HepG2 (cell line): ENCODE results near the gene ABI2. TPM values are rescaled to one million over a fixed set of nuclear protein-coding genes. Genes with fewer than 3 reads are reported as not detected.

Experiments
- ATAC-seq: fragments of 200-7000 bp; cut with Tn5 transposase; 3 replicates; pipeline ENCODE4 v1.9.1; 2020; ENCODE audit warnings: mild to moderate bottlenecking, moderate library complexity
- BruUV-seq: library from RNA; stranded (reverse); fragments of 400-500 nt; replicated peaks from 2 replicates; lab custom pipeline; 2021; lab: Mats Ljungman, UMichigan
- CTCF ChIA-PET: fragments of 300-600 bp; formaldehyde crosslinking; extraction: SDS; loops from one replicate; lab custom pipeline; 2021; ENCODE audit warnings: low total read pairs, inconsistent platforms, low intra/inter-chr PET ratio; lab: Yijun Ruan, JAX
- POLR2A ChIA-PET: fragments of 350-600 bp; sonication (Branson Sonifier 250); formaldehyde crosslinking; loops from one replicate; lab custom pipeline; 2020; ENCODE audit warnings: antibody characterized with exemption, inconsistent platforms; lab: Yijun Ruan, JAX
- DNase-seq: peaks from one replicate; pipeline ENCODE4 v3.0.0-alpha.2; 2015; ENCODE audit warnings: low spot score
- FAIRE-seq: peaks from 3 replicates; lab custom pipeline; 2011; peaks lifted over from hg19 to GRCh38; lab: Jason Lieb, UNC
- H2AFZ ChIP-seq: one replicate; pipeline ENCODE4 v1.6.1; 2011; ENCODE audit warnings: low read length, inconsistent platforms
- H3K27ac ChIP-seq: fragments of 300-600 bp; 3 replicates; pipeline ENCODE4 v1.8.0; 2011; ENCODE audit warnings: mixed run types, mild to moderate bottlenecking, mixed read lengths, low read length, inconsistent platforms; ENCODE audit not compliant: insufficient read depth; ENCODE audit errors: extremely low read length
- H3K27me3 ChIP-seq, 2 experiments: fragments of 200-600 bp in 1 of 2; 2 replicates in 1 of 2; 3 replicates in 1 of 2; pipeline versions ENCODE4 v1.6.0 to v1.8.0; 2011; ENCODE audit warnings: low read length in 2 of 2, mild to moderate bottlenecking in 2 of 2, moderate library complexity in 2 of 2, inconsistent platforms in 1 of 2; ENCODE audit not compliant: insufficient read depth in 2 of 2, control insufficient read depth in 1 of 2
- H3K36me3 ChIP-seq, 2 experiments: fragments of 200-600 bp in 1 of 2; replicated peaks in 1 of 2; 2 replicates in 1 of 2; 3 replicates in 1 of 2; pipeline versions ENCODE4 v1.5.1 to v1.8.0; 2011; ENCODE audit warnings: low read length in 2 of 2, inconsistent platforms in 1 of 2; ENCODE audit not compliant: insufficient read depth in 2 of 2, control insufficient read depth in 1 of 2
- H3K4me1 ChIP-seq: 2 replicates; pipeline ENCODE4 v1.5.1; 2012; ENCODE audit warnings: low read length, inconsistent platforms; ENCODE audit not compliant: insufficient read depth
- H3K4me2 ChIP-seq: 2 replicates; pipeline ENCODE4 v1.6.0; 2011; ENCODE audit warnings: low read depth, low read length, inconsistent platforms
- H3K4me3 ChIP-seq, 3 experiments: fragments of 200-600 bp in 1 of 3; sonication (generic), shearing (Covaris generic) in 1 of 3; replicated peaks in 1 of 3; 2 replicates each; pipeline ENCODE4 v1.5.1; 2011 to 2016; ENCODE audit warnings: low read length in 3 of 3, inconsistent platforms in 2 of 3, low read depth in 2 of 3, mild to moderate bottlenecking in 2 of 3, control low read depth in 1 of 3, mixed read lengths in 1 of 3; ENCODE audit not compliant: insufficient read depth in 1 of 3
- H3K79me2 ChIP-seq: one replicate; pipeline ENCODE4 v1.6.1; 2011; ENCODE audit warnings: low read length, inconsistent platforms; ENCODE audit not compliant: insufficient read depth
- H3K9ac ChIP-seq: 2 replicates; pipeline ENCODE4 v1.6.0; 2011; ENCODE audit warnings: mild to moderate bottlenecking, low read depth, low read length, inconsistent platforms; ENCODE audit not compliant: insufficient read depth
- H3K9me3 ChIP-seq: 2 replicates; pipeline ENCODE4 v1.5.1; 2012; ENCODE audit warnings: mild to moderate bottlenecking, low read length
- H4K20me1 ChIP-seq: 2 replicates; pipeline ENCODE4 v1.6.0; 2011; ENCODE audit warnings: inconsistent platforms, mild to moderate bottlenecking, low read length, moderate library complexity; ENCODE audit not compliant: insufficient read depth
- CEBPB ChIP-seq: IDR thresholded peaks from 2 replicates; pipeline ENCODE4 v1.6.1; 2011; ENCODE audit warnings: low read depth, low read length, improper control_type of control experiment, borderline replicate concordance
- CEBPG ChIP-seq: IDR thresholded peaks from 2 replicates; pipeline ENCODE4 v1.6.1; 2016
- HES4 ChIP-seq: sonication (generic); formaldehyde crosslinking; IDR thresholded peaks from 2 replicates; pipeline ENCODE4 v1.9.0; 2021; ENCODE audit warnings: mild to moderate bottlenecking, missing genetic modification reagents, borderline replicate concordance
- HOXA5 ChIP-seq: sonication (generic); formaldehyde crosslinking; IDR thresholded peaks from 2 replicates; pipeline ENCODE4 v1.4.0; 2020; ENCODE audit warnings: missing genetic modification reagents
- LCORL ChIP-seq, 2 experiments: fragments of 450-650 bp in 1 of 2; sonication (generic) in 1 of 2; formaldehyde crosslinking in 1 of 2; IDR thresholded peaks; 2 replicates each; pipeline versions ENCODE4 v1.5.0 to v1.6.1; 2017 to 2020; ENCODE audit warnings: antibody characterized with exemption in 1 of 2, missing genetic modification reagents in 1 of 2
- PAWR ChIP-seq: sonication (generic); formaldehyde crosslinking; IDR thresholded peaks from 2 replicates; pipeline ENCODE4 v1.4.0; 2020; ENCODE audit warnings: missing genetic modification reagents, mild to moderate bottlenecking, borderline replicate concordance
- RAD21 ChIP-seq: fragments of 450-650 bp; formaldehyde crosslinking; IDR thresholded peaks from 2 replicates; pipeline ENCODE4 v1.5.0; 2020; ENCODE audit warnings: mild to moderate bottlenecking
- SMYD3 ChIP-seq: sonication (generic); formaldehyde crosslinking; IDR thresholded peaks from 2 replicates; pipeline ENCODE4 v1.8.1; 2023; ENCODE audit warnings: mild to moderate bottlenecking, missing genetic modification reagents
- TARDBP ChIP-seq: sonication (generic); formaldehyde crosslinking; IDR thresholded peaks from 2 replicates; pipeline ENCODE4 v1.8.0; 2022; ENCODE audit warnings: mild to moderate bottlenecking, missing genetic modification reagents
- ZFP36L2 ChIP-seq: sonication (generic); formaldehyde crosslinking; IDR thresholded peaks from 2 replicates; pipeline ENCODE4 v1.4.0; 2020; ENCODE audit warnings: missing genetic modification reagents
- WGBS: methylation state at CpG from one replicate; pipeline ENCODE4 v1.1.6; 2017; ENCODE audit warnings: low lambda C conversion rate; 5-methylcytosine and 5-hydroxymethylcytosine counted together
- in situ Hi-C: cut with HindIII; loops from 2 replicates; pipeline ENCODE4 v1.10.0; 2017; ENCODE audit warnings: low pct_unique_long_range_greater_than_20kb; ENCODE audit not compliant: extremely low pct_ligation_motif_present
- intact Hi-C: fragments of 100-400 bp; cut with micrococcal nuclease; formaldehyde crosslinking; loops from one replicate; pipeline ENCODE4 v1.10.0; 2022; ENCODE audit not compliant: unreplicated experiment
- polyA plus RNA-seq, 8 experiments: library from polyadenylated mRNA; depleted of rRNA in 3 of 8; stranded (reverse) in 7 of 8; unstranded in 1 of 8; fragments of >200 nt; fragmentation: Illumina TruSeq in 4 of 8; extraction: Trizol in 4 of 8; gene quantifications; 2 replicates each; pipeline versions ENCODE4 v1.2.1 to v1.2.3, GENCODE V29; 2011 to 2016; ENCODE audit warnings: low read depth in 4 of 8, missing spikeins in 1 of 8, mixed read lengths in 1 of 8; ENCODE audit not compliant: insufficient read depth in 1 of 8
- total RNA-seq, 5 experiments: library from RNA; depleted of rRNA; stranded (reverse); fragments of >200 nt; fragmentation: Illumina TruSeq; extraction: Trizol; gene quantifications; 2 replicates each; pipeline ENCODE4 v1.2.3, GENCODE V29; 2016; ENCODE audit warnings: low read depth in 1 of 5
- TF ChIP-seq, protein P1 (sequence below): IDR thresholded peaks from 2 replicates; pipeline ENCODE4 v1.6.1; 2012; ENCODE audit warnings: low read depth, low read length, improper control_type of control experiment
- TF ChIP-seq, protein P2 (sequence below): sonication (generic); formaldehyde crosslinking; IDR thresholded peaks from 2 replicates; pipeline ENCODE4 v1.4.0; 2020; ENCODE audit warnings: mild to moderate bottlenecking, missing genetic modification reagents

The ABI2 gene
- total and polyA plus RNA-seq, 2 of the 13 experiments (the other 11 are each of a cell fraction or from before 2014, with no cell fraction given) = 28.4 to 32.4 TPM

DNA sequence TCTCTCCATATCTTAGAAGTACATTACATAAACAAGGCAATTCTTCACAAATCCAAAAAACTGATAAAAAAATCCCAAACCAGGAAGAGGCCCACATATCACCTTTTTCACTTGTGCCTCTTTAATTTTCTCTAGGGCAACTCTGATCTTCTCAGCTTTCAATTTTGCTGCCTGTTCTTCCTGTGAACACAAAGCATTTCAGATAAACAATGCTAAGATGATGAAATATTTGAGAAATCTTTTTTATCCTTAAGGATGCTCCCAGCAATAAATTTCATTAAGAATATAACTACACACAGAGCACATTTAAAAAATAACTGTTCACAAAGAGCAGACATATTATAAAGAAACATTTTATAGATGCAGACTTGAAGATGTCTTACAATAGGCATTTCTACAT, 133.6 kb downstream of the ABI2 start:
- Histone ChIP-seq H2AFZ (no peak overlapping the region), H3K27me3 (no peaks in the 10 kb centered on the region), H3K9me3 (no peaks in the 10 kb centered on the region), H3K36me3 (peaks cover 5 to 17% of the 10 kb centered on the region in 2 experiments), H3K4me2 (no peak overlapping the region), H3K9ac (no peak overlapping the region), H4K20me1 (no peaks in the 10 kb centered on the region), H3K79me2 (no peaks in the 10 kb centered on the region), H3K27ac (no peak overlapping the region), H3K4me1 (no peaks in the 10 kb centered on the region), H3K4me3 (no peak overlapping the region)
- DNase-seq = no peak
- BruUV-seq = no TSS peak
- ATAC-seq = no peak
- intact Hi-C loops (no loop called here), in situ Hi-C loops (no loop called here)
- FAIRE-seq = no peak
- ChIA-PET CTCF (no interaction called here), POLR2A (no interaction called here)
- TF ChIP-seq PAWR (CRISPR knock-in tag) = no peak
- TF ChIP-seq HOXA5 = no peak
- TF ChIP-seq RAD21 = no peak
- TF ChIP-seq, protein P1, sequence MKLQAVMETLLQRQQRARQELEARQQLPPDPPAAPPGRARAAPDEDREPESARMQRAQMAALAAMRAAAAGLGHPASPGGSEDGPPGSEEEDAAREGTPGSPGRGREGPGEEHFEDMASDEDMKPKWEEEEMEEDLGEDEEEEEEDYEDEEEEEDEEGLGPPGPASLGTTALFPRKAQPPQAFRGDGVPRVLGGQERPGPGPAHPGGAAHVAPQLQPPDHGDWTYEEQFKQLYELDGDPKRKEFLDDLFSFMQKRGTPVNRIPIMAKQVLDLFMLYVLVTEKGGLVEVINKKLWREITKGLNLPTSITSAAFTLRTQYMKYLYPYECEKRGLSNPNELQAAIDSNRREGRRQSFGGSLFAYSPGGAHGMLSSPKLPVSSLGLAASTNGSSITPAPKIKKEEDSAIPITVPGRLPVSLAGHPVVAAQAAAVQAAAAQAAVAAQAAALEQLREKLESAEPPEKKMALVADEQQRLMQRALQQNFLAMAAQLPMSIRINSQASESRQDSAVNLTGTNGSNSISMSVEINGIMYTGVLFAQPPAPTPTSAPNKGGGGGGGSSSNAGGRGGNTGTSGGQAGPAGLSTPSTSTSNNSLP = no peak
- TF ChIP-seq, protein P2, sequence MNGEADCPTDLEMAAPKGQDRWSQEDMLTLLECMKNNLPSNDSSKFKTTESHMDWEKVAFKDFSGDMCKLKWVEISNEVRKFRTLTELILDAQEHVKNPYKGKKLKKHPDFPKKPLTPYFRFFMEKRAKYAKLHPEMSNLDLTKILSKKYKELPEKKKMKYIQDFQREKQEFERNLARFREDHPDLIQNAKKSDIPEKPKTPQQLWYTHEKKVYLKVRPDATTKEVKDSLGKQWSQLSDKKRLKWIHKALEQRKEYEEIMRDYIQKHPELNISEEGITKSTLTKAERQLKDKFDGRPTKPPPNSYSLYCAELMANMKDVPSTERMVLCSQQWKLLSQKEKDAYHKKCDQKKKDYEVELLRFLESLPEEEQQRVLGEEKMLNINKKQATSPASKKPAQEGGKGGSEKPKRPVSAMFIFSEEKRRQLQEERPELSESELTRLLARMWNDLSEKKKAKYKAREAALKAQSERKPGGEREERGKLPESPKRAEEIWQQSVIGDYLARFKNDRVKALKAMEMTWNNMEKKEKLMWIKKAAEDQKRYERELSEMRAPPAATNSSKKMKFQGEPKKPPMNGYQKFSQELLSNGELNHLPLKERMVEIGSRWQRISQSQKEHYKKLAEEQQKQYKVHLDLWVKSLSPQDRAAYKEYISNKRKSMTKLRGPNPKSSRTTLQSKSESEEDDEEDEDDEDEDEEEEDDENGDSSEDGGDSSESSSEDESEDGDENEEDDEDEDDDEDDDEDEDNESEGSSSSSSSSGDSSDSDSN = no peak

DNA sequence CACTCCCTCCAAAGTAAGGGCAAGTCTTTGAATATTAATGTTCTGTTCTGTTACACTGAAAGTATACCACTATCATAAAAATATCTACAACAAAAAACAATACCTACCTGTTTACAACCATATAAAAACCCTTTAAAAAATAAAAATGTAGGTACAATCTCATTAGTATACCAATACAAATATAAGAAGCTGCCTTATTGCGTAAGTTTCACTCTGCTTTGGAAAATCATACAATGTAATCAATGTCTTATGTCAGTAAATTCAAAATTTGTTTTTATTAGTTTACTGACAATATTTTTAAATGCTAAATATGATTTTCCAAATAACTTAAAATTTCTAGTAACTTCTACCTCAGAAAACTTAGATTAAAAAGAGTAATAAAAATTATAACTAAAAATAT, 134.1 kb downstream of the ABI2 start:
- ATAC-seq (no peak), FAIRE-seq (no peak), DNase-seq (no peak)
- Histone ChIP-seq H4K20me1 (no peaks in the 10 kb centered on the region), H3K4me2 (no peak overlapping the region), H3K4me1 (no peaks in the 10 kb centered on the region), H3K9me3 (no peaks in the 10 kb centered on the region), H3K27me3 (no peaks in the 10 kb centered on the region), H2AFZ (no peak overlapping the region), H3K36me3 (peaks cover 4 to 17% of the 10 kb centered on the region in 2 experiments), H3K79me2 (no peaks in the 10 kb centered on the region), H3K27ac (no peak overlapping the region), H3K4me3 (no peak overlapping the region), H3K9ac (no peak overlapping the region)
- ChIA-PET POLR2A (no interaction called here), CTCF (no interaction called here)
- intact Hi-C loops (no loop called here), in situ Hi-C loops (no loop called here)
- 100% methylated on average over 1 of the region's 1 CpG for WGBS
- BruUV-seq = no TSS peak
- TF ChIP-seq CEBPB (peak; percentile 86), SMYD3 (CRISPR knock-in tag) (no peak), ZFP36L2 (CRISPR knock-in tag) (no peak), TARDBP (no peak), HES4 (CRISPR knock-in tag) (no peak), LCORL (IDR thresholded peaks at IDR 0.05) (no peak), LCORL (CRISPR knock-in tag; IDR thresholded peaks at IDR 0.05) (no peak), PAWR (CRISPR knock-in tag) (no peak), CEBPG (CRISPR knock-in tag) (peak; percentile 33; the same call in 1 of the 2 replicates)
